SKM-1 (cell line): Measurements from ENCODE around the gene HSDL1.

ENCODE experiments used
- DNase-seq: peaks from one replicate; lab custom pipeline; 2025; ENCODE audit not compliant: unreplicated experiment; lab: John Stamatoyannopoulos, UW

Gene HSDL1

GRCh38 chr16:84144859-84145639, at the start of gene HSDL1, which contains the start of gene DNAAF1:
Gene HSDL1, minus strand, starts transcription at chr16:84145177. Its CDS starts 13,856 bp downstream, at chr16:84131321.
Gene DNAAF1, plus strand, starts transcription at chr16:84145308. Its CDS starts 133 bp downstream, at chr16:84145441.
- DNase-seq = peak; percentile 72

- no peak for DNase-seq
Measured at GRCh38 chr16:84194018-84194417, 49.0 kb upstream of the HSDL1 start.

- DNase-seq = no peak
Measured at GRCh38 chr16:84193480-84193879, 48.5 kb upstream of the HSDL1 start.

- no peak for DNase-seq
Measured at GRCh38 chr16:84191466-84191865, 46.5 kb upstream of the HSDL1 start.

DNA sequence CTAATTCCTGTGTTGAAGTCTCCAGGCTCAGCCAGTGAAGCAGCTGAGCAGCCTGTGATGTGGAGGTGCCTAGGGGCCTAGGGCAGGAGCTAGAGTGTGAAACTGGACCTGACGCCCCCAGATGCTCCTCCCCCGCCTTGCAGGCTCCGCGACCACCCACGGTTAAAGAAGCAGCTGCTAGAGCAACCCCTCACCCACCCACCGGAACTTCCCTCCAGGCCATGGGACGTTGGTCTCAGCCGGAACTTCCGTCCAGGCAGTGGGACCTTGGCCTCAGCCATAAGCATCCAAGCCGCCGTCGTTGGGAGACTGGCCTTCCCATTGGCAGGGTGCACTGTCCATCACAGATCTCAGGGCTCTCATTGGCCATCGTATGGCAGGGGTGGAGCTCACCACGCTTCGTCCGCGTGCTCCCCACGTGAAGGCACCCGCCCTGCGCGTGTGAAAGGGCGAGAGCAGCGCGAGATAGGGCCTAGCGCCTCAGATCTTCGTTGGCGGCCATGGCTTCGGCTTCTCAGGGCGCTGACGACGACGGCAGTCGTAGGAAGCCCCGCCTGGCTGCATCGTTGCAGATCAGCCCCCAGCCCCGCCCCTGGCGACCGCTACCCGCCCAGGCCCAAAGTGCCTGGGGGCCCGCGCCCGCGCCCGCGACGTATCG, 45.9 kb upstream of the HSDL1 start, which contains the start of gene ADAD2:
Gene ADAD2, plus strand, starts transcription at position 427 of the 658 bp plus-strand sequence. Its CDS starts 74 bp downstream, at position 501.
- no peak for DNase-seq

GRCh38 chr16:84186685-84187437, 41.9 kb upstream of the HSDL1 start, which contains the start of gene TAF1C:
Gene TAF1C, minus strand, starts transcription at chr16:84187057. Its CDS starts 2,069 bp downstream, at chr16:84184988.
- peak; percentile 86 for DNase-seq

- no peak for DNase-seq
Measured at GRCh38 chr16:84184775-84185174, 39.8 kb upstream of the HSDL1 start.

- no peak for DNase-seq
Measured at GRCh38 chr16:84183911-84184591, 39.1 kb upstream of the HSDL1 start.

DNA sequence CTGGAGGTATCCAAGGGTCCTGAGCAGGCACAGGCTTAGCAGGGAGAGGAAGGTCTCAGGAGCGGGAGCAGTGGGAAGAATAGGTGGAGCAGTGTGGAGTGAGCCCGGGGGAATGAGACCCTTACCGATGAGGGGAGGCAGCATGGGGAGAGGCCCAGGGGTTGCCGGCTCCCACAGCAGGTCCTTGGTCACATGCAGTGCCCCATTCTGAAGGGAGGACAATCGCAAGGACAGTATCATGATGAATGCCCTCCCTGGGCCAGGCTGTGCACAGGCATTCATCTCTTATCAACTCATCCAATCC, 38.5 kb upstream of the HSDL1 start:
- DNase-seq = no peak

DNA sequence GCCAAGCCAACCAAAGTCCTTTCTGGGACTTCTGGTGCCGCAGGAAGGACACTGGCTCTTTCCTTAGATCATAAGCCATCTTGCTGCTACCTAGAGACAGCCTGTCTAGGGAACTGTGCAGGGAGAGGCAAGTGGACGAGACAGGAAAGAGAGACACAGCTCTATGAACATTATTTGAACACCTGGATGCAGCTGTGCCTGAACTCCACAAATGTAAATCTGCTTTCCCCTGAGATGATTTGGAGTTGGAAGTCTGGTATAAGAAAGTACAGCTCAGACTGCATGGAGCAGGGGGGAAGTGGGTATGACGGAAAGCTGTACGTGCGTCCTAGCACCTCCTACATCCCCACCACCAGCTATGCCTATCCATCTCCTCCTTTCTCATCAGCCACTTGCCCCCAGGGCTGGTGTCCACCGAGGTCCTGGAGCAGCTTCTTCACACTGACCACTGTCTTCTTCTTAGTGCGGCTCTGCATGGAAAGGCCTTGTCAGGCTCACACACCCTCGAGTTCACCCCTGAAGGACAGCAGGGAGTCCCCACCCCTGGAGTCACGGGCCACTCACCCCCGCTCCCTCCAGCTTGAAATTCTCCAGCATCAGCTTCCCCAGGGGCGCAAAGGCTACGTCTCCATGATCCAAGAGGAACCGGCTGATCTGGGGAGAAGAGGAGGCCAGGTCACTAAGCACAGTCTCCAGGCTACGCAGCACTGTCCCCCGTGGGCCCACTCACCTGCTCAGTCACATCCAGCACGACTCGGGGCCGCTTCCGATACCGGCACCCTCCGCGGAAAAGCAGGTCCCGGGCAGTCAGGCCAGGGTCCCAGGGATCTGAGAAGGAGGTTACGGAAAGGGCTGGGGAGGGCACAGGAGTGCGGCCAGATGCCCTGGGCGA, 37.9 kb upstream of the HSDL1 start:
- DNase-seq = no peak

DNA sequence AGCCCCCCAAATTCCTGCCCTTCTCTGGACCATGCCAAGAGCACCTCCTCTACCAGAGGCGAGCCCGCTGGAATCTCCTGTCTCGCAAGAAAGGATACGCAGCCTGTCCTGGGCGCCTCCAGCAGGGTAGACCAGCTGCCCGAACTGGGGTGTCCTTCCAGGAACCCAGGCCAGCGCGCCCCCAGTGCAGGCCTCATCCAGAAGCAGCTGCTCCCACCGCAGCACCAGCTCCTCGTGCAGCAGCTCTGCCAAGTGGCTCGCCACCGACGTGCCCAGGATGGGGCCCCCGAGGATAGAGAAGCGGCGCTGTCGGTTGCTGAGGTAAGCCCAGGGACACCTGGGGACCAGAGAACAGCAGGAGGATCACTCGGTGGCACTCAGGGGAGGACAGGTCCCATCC, 37.1 kb upstream of the HSDL1 start:
- no peak for DNase-seq

GRCh38 chr16:84181144-84181915, 36.4 kb upstream of the HSDL1 start:
- DNase-seq = no peak

DNA sequence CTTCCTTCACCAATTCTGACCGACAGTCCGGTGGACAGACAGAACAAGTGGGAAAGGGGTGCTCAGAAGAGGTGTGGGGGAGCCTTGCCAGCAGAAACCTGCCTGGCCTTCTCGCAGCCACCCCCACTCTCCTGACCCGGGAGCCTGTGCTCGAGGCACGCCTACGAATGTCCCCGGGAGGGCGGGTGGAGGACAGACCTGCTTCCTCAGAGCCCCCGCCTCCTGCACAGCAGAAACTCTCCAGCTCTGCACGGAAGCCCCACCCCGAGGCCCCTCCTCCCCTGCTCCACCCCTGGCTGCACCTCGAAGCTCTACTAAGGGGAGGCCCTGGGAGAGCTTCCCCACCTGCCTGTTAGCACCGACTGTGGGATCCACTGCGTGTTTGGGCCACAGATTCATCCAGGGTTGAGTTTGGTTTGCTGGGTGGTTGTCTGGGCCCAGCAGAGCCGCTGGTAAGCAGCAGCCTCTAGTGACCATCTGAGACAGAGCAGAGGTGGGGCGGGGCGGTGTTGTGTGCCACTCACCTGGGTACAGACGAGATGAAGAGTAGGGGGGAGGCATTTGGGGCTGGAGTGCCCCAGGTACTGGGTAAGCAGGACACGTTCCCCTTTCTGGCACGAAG, 35.7 kb upstream of the HSDL1 start:
- DNase-seq = no peak

DNA sequence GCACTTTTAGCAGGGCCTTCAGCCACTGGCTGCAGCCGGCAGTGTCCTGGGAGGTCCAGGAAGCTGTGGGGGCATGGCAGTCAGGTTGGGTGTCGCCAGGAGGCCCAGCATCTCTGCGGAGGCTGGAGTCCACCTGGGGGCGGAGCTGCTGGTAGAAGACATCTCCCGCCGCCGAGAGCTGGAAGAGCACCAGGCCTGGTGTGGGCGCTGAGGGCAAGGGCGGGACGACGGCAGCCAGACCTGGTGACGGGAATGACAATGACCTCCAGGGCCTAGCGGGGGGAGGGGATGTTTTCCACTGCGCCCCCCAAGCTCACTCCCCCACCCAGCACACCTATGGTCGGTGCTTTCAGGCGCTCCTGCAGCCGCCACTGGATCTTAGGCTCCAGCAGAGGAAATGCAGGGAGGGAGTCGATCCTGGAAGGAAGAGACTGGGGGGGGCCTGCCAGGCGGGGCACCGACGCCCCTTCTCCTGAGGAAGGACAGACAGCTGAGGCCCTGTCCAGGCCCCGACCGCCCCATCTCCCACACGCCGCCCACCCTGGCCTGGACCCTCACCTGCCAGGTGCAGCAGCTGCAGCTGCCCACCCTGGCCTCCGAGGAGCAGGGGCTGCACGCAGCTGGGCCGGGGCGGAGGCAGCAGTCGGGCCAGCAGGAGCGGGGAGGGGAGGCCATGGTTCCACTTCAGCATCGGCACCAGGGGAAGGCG, 34.8 kb upstream of the HSDL1 start:
- no peak for DNase-seq

GRCh38 chr16:84178892-84179611, 34.1 kb upstream of the HSDL1 start:
- no peak for DNase-seq

DNA sequence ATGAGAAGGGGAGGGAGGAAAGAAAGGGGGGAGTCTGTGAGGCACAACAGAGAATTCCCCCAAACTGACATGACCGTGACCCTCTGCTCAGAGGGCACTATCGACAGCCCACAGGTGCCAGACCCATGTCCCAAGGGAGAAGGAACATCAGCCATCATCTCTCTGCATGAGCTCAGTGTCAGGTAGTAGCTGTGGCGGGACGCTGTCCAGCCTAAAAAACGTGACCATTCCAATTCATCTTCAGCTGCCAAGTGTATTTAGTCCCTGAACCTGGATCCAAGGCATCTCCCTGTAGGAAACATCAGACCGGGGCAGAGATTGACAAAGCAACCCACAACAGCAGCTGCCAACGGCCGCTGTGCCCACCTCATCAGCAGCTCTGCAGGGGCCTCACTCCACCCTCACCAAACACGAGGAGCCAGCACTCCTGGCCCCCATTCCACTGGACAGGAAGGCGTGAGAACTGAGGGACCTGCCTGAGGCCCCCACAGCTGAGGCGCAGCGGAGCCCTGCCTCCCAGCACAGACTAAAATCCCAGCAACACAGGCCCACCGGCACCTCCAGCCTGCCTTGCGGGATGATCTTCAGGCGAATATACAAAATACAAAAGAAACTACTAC, 33.3 kb upstream of the HSDL1 start:
- no peak for DNase-seq

DNA sequence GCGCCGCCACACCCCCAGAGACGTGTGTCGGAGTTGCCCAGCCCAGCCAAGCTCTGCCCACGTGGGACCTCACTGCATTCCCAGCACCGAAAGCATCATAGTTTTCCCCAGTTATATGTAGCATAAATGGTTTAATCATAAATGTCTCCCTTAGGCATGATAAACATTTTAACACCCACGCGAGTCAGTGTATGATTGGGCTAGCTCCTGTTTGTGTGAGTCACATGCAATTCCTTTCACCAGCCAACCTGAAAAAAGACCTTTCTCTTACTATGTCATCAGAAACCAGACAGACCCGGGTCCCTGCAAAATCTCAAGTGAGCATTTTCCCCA, 32.7 kb upstream of the HSDL1 start:
- no peak for DNase-seq
